Peyer's patch (tissue), 4 donors: Measurements from ENCODE around the gene OTP.

Source experiments
- CTCF ChIP-seq, 6 experiments: fragments of 450-650 bp in 4 of 6; fragments of 200-600 bp in 2 of 6; sonication (generic) in 1 of 6; IDR thresholded peaks; one replicate each; pipeline ENCODE4 v1.5.1; 2017 to 2019; ENCODE audit warnings: antibody characterized with exemption in 6 of 6, mild to moderate bottlenecking in 3 of 6, moderate library complexity in 1 of 6
- POLR2A ChIP-seq, 2 donors: fragments of 450-650 bp; IDR thresholded peaks; one replicate each; pipeline ENCODE4 v1.5.1; 2017; ENCODE audit warnings: antibody characterized with exemption in 2 of 2, mild to moderate bottlenecking in 2 of 2, moderate library complexity in 2 of 2

GRCh38 chr5:77637998-77638762, at the start of gene OTP:
- TF ChIP-seq CTCF (IDR thresholded peaks at IDR 0.05) = no peak
- no peak for TF ChIP-seq POLR2A (IDR thresholded peaks at IDR 0.05)
